ENCODE data around the gene GPR34. TPM values are rescaled to one million over a fixed set of nuclear protein-coding genes. Genes with fewer than 3 reads are reported as not detected.

GPR34 gene
- total and polyA plus RNA-seq, 2 of the 4 experiments (the other 2 are of a cell fraction): not detected

GRCh38 chrX:41688156-41688555, 617 bp upstream of the GPR34 start:
- Histone ChIP-seq H4K91ac (ENCODE audit: insufficient read depth, low read depth, low read length) (no peak overlapping the region), H2BK20ac (ENCODE audit: low read depth, low read length) (no peak overlapping the region), H4K8ac (ENCODE audit: low read depth in 2 of 2, low read length in 2 of 2) (no peak overlapping the region), H4K20me1 (ENCODE audit: insufficient read depth, low read length) (no peaks in the 10 kb centered on the region), H3K36me3 (ENCODE audit: control insufficient read depth, insufficient read depth, low read length) (no peaks in the 10 kb centered on the region), H3K79me1 (ENCODE audit: low read depth in 1 of 2, low read length in 2 of 2) (no peaks in the 10 kb centered on the region), H3K56ac (ENCODE audit: extremely low read depth, insufficient read depth, low read length) (no peak overlapping the region), H3K9me3 (ENCODE audit: control insufficient read depth, insufficient read depth, low read length) (no peaks in the 10 kb centered on the region), H2AFZ (replicated peaks; ENCODE audit: low read length, poor library complexity) (no peak overlapping the region), H3K4ac (ENCODE audit: low read depth, low read length) (no peak overlapping the region), H3K14ac (replicated peaks; ENCODE audit: low read depth, low read length) (no peak overlapping the region), H3K4me3 (ENCODE audit: insufficient read depth, low read depth, low read length) (no peak overlapping the region), H3K18ac (ENCODE audit: low read depth, low read length) (no peak overlapping the region), H3K9me1 (ENCODE audit: insufficient read depth, low read length) (no peaks in the 10 kb centered on the region; the same call in 1 of the 2 replicates), H3K23ac (ENCODE audit: low read depth, low read length) (no peak overlapping the region), H3K9ac (ENCODE audit: low read depth, low read length) (no peak overlapping the region), H2BK120ac (ENCODE audit: low read depth, low read length) (no peak overlapping the region), H3K27ac (ENCODE audit: insufficient read depth, low read length) (no peak overlapping the region), H2BK5ac (ENCODE audit: low read depth, low read length, poor library complexity, severe bottlenecking) (no peak overlapping the region), H3K4me2 (ENCODE audit: low read depth, low read length) (no peak overlapping the region), H2AK5ac (ENCODE audit: low read depth, low read length) (no peak overlapping the region), H3K4me1 (ENCODE audit: control insufficient read depth, insufficient read depth, low read length) (no peaks in the 10 kb centered on the region), H4K5ac (ENCODE audit: low read depth, low read length) (no peak overlapping the region), H2AK9ac (replicated peaks; ENCODE audit: low read depth, low read length, poor library complexity) (no peak overlapping the region), H3K27me3 (ENCODE audit: control insufficient read depth, insufficient read depth, low read length) (no peaks in the 10 kb centered on the region), H2BK15ac (ENCODE audit: low read depth, low read length) (no peak overlapping the region)
- ATAC-seq (ENCODE audit: low read depth) (no peak), DNase-seq (no peak)
- CTCF ChIA-PET: interaction anchor here (0.6 kb wide), 1 partner anchor 469 kb away, joined by 4 read pairs; no protein-coding TSS in a partner anchor
- POLR2A ChIA-PET (ENCODE audit: unreplicated experiment): no interaction called here
- TF ChIP-seq RCOR1 (IDR thresholded peaks at IDR 0.05; ENCODE audit: insufficient replicate concordance, low read length) (no peak), NFE2L2 (IDR thresholded peaks at IDR 0.05; ENCODE audit: low read depth, low read length) (no peak), MAZ (IDR thresholded peaks at IDR 0.05; ENCODE audit: borderline replicate concordance, low read depth, low read length) (no peak), RFX5 (IDR thresholded peaks at IDR 0.05; ENCODE audit: low read depth, low read length) (no peak), BHLHE40 (IDR thresholded peaks at IDR 0.05; ENCODE audit: low read depth, low read length) (no peak), CEBPB (IDR thresholded peaks at IDR 0.05; ENCODE audit: low read depth, low read length) (no peak), MAFK (IDR thresholded peaks at IDR 0.05; ENCODE audit: low read depth, low read length) (no peak)
- in situ Hi-C loops (cut with MboI; ENCODE audit: low sequenced_read_pairs): no loop called here
- no CpG with 5 or more reads among the region's 2 CpGs for WGBS, 2 experiments (ENCODE audit: extremely low coverage in 2 of 2, insufficient read length in 1 of 2)
- intact Hi-C loops (cut with micrococcal nuclease): no loop called here
- no TSS peak for BruUV-seq (replicated peaks)
- dilution Hi-C loops (cut with HindIII; ENCODE audit: low sequenced_read_pairs, unreplicated experiment): no loop called here
